GM23338 (cell line): ENCODE data around the gene TMEM175. TPM values are rescaled to one million over a fixed set of nuclear protein-coding genes. Genes with fewer than 3 reads are reported as not detected.

Experiments used
- ATAC-seq: fragments of 200-7000 bp; cut with Tn5 transposase; 3 replicates; pipeline ENCODE4 v1.9.1; 2020
- DNase-seq: peaks from one replicate; pipeline ENCODE4 v3.0.0-alpha.2; 2015; ENCODE audit warnings: low spot score
- H2AFZ ChIP-seq: fragments of 200-600 bp; sonication (generic); 2 replicates; pipeline ENCODE4 v1.8.0; 2016; ENCODE audit warnings: antibody characterized with exemption, mild to moderate bottlenecking, moderate library complexity
- H3F3A ChIP-seq: fragments of 200-600 bp; sonication (generic); replicated peaks from 2 replicates; pipeline ENCODE4 v1.8.0; 2017; ENCODE audit warnings: antibody characterized with exemption, mixed run types, low read depth
- H3K27ac ChIP-seq: fragments of 200-600 bp; sonication (generic); 2 replicates; pipeline ENCODE4 v1.6.1; 2016; ENCODE audit warnings: low read depth
- H3K27me3 ChIP-seq: fragments of 200-600 bp; sonication (generic); 2 replicates; pipeline ENCODE4 v1.8.0; 2016; ENCODE audit warnings: mild to moderate bottlenecking, mixed run types, moderate library complexity; ENCODE audit not compliant: insufficient read depth
- H3K36me3 ChIP-seq: fragments of 200-600 bp; sonication (generic); 2 replicates; pipeline ENCODE4 v1.8.0; 2016; ENCODE audit warnings: mild to moderate bottlenecking; ENCODE audit not compliant: insufficient read depth
- H3K4me1 ChIP-seq: fragments of 200-600 bp; sonication (generic); 2 replicates; pipeline ENCODE4 v1.8.0; 2016; ENCODE audit warnings: mild to moderate bottlenecking, moderate library complexity; ENCODE audit not compliant: insufficient read depth
- H3K4me2 ChIP-seq: fragments of 200-600 bp; sonication (generic); 2 replicates; pipeline ENCODE4 v1.7.1; 2017; ENCODE audit warnings: mixed run types
- H3K4me3 ChIP-seq: fragments of 200-600 bp; sonication (generic); 2 replicates; pipeline ENCODE4 v1.6.1; 2016; ENCODE audit warnings: mixed run types
- H3K79me2 ChIP-seq: fragments of 200-600 bp; sonication (generic); replicated peaks from 2 replicates; pipeline ENCODE4 v1.8.0; 2017; ENCODE audit warnings: mild to moderate bottlenecking; ENCODE audit not compliant: insufficient read depth
- H3K9me2 ChIP-seq: fragments of 200-600 bp; sonication (generic); 2 replicates; pipeline ENCODE4 v1.8.0; 2017; ENCODE audit not compliant: insufficient read depth
- H4K20me1 ChIP-seq: fragments of 200-600 bp; sonication (generic); replicated peaks from 2 replicates; pipeline ENCODE4 v1.8.0; 2017; ENCODE audit warnings: mild to moderate bottlenecking; ENCODE audit not compliant: insufficient read depth
- H3K27ac Mint-ChIP-seq: 2 replicates; pipeline ENCODE4 v1.8.0; 2020; ENCODE audit warnings: inconsistent platforms, mild to moderate bottlenecking, moderate library complexity, mixed read lengths
- H3K27me3 Mint-ChIP-seq: 3 replicates; pipeline ENCODE4 v1.8.0; 2022; ENCODE audit warnings: low read depth, mild to moderate bottlenecking, moderate library complexity, mixed read lengths, inconsistent platforms; ENCODE audit not compliant: insufficient read depth, poor library complexity
- H3K36me3 Mint-ChIP-seq: 3 replicates; pipeline ENCODE4 v1.8.0; 2021; ENCODE audit warnings: low read depth, mild to moderate bottlenecking, inconsistent platforms, moderate library complexity, mixed read lengths
- H3K4me1 Mint-ChIP-seq: 3 replicates; pipeline ENCODE4 v1.8.0; 2020; ENCODE audit warnings: mild to moderate bottlenecking, inconsistent platforms, mixed read lengths
- H3K4me3 Mint-ChIP-seq: 3 replicates; pipeline ENCODE4 v1.8.0; 2021; ENCODE audit warnings: moderate library complexity, mild to moderate bottlenecking, inconsistent platforms, mixed read lengths
- H3K9me3 Mint-ChIP-seq: 3 replicates; pipeline ENCODE4 v1.8.0; 2020; ENCODE audit warnings: moderate library complexity, mild to moderate bottlenecking, inconsistent platforms, mixed read lengths
- CREB1 ChIP-seq: fragments of 250-450 bp; sonication (Bioruptor Pico); IDR thresholded peaks from 2 replicates; pipeline ENCODE4 v1.5.0; 2020; ENCODE audit warnings: low read depth, mild to moderate bottlenecking, moderate library complexity
- CTCF ChIP-seq, 2 experiments: fragments of 200-600 bp in 1 of 2; sonication (generic) in 1 of 2; conservative IDR thresholded peaks; 2 replicates each; pipeline versions ENCODE4 v1.5.1 to v1.6.1; 2016 to 2017; ENCODE audit warnings: antibody characterized with exemption in 2 of 2, low read depth in 2 of 2, mild to moderate bottlenecking in 2 of 2, moderate library complexity in 1 of 2
- ETS1 ChIP-seq: IDR thresholded peaks from 2 replicates; pipeline ENCODE4 v1.6.1; 2016; ENCODE audit warnings: antibody characterized with exemption
- EZH2 ChIP-seq: fragments of 200-600 bp; sonication (generic); IDR thresholded peaks from one replicate; pipeline ENCODE4 v1.8.0; 2017; ENCODE audit warnings: antibody characterized with exemption, mild to moderate bottlenecking, low read depth; ENCODE audit not compliant: unreplicated experiment
- EZH2phosphoT487 ChIP-seq: fragments of 200-600 bp; sonication (generic); IDR thresholded peaks from one replicate; pipeline ENCODE4 v1.8.1; 2018; ENCODE audit warnings: antibody characterized with exemption; ENCODE audit not compliant: unreplicated experiment
- JUNB ChIP-seq: IDR thresholded peaks from one replicate; pipeline ENCODE4 v1.6.1; 2016; ENCODE audit warnings: antibody characterized with exemption; ENCODE audit not compliant: unreplicated experiment
- NANOG ChIP-seq: IDR thresholded peaks from 2 replicates; pipeline ENCODE4 v1.6.1; 2016; ENCODE audit warnings: antibody characterized with exemption, borderline replicate concordance
- POLR2AphosphoS5 ChIP-seq: IDR thresholded peaks from 2 replicates; pipeline ENCODE4 v1.6.1; 2016; ENCODE audit warnings: antibody characterized with exemption, low read depth
- REST ChIP-seq: IDR thresholded peaks from one replicate; pipeline ENCODE4 v1.6.1; 2018; ENCODE audit warnings: antibody characterized with exemption; ENCODE audit not compliant: unreplicated experiment
- STAT1 ChIP-seq: IDR thresholded peaks from one replicate; pipeline ENCODE4 v1.6.1; 2016; ENCODE audit warnings: antibody characterized with exemption; ENCODE audit not compliant: unreplicated experiment
- ZNF114 ChIP-seq: fragments of 250-450 bp; sonication (Bioruptor Pico); IDR thresholded peaks from 2 replicates; pipeline ENCODE4 v1.5.0; 2020; ENCODE audit warnings: mild to moderate bottlenecking, moderate library complexity
- ZNF331 ChIP-seq: fragments of 250-450 bp; sonication (Bioruptor Pico); IDR thresholded peaks from 2 replicates; pipeline ENCODE4 v1.5.0; 2020; ENCODE audit warnings: low read depth, mild to moderate bottlenecking, moderate library complexity
- ZNF462 ChIP-seq: fragments of 250-450 bp; sonication (Bioruptor Pico); IDR thresholded peaks from 2 replicates; pipeline ENCODE4 v1.5.0; 2020; ENCODE audit warnings: mild to moderate bottlenecking, moderate library complexity
- polyA plus RNA-seq: library from polyadenylated mRNA; unstranded; fragments of >200 nt; fragmentation: Nextera tagmentation; extraction: Ambion mirVana; gene quantifications from 2 replicates; pipeline ENCODE4 v1.2.1, GENCODE V29; 2016
- total RNA-seq: library from RNA; depleted of rRNA; stranded (reverse); fragments of >200 nt; shearing (Covaris generic); gene quantifications from 2 replicates; pipeline ENCODE4 v1.2.3, GENCODE V29; 2014

The TMEM175 gene
- total and polyA plus RNA-seq, 2 experiments from 2014 or later = 8.0 to 11.4 TPM

- TF ChIP-seq ETS1 (no peak), POLR2AphosphoS5 (no peak), JUNB (no peak), CTCF (conservative IDR thresholded peaks at IDR 0.05; ENCODE audit: low read depth in 2 of 2) (no peak), ZNF462 (CRISPR knock-in tag) (no peak), REST (no peak), EZH2 (no peak), ZNF331 (no peak), CREB1 (CRISPR knock-in tag) (no peak), ZNF114 (CRISPR knock-in tag) (no peak), NANOG (no peak), STAT1 (no peak), EZH2phosphoT487 (no peak)
- Mint-ChIP-seq H3K4me1 (peaks cover 13% of the 10 kb centered on the region), H3K27ac (no peak overlapping the region), H3K36me3 (peaks cover 26% of the 10 kb centered on the region), H3K27me3 (peaks cover 13% of the 10 kb centered on the region), H3K9me3 (peaks cover 6% of the 10 kb centered on the region), H3K4me3 (no peak overlapping the region)
- H3K9me2 ChIP-seq = no peaks in the 10 kb centered on the region
- H3K27ac ChIP-seq = no peak overlapping the region
- H3K4me1 ChIP-seq = peaks cover 2% of the 10 kb centered on the region; the same call in 1 of the 2 replicates
- H3K4me2 ChIP-seq = no peak overlapping the region
- H2AFZ ChIP-seq = no peak overlapping the region
- no peaks in the 10 kb centered on the region for H4K20me1 ChIP-seq
- no peaks in the 10 kb centered on the region for H3K27me3 ChIP-seq
- H3K36me3 ChIP-seq = no peaks in the 10 kb centered on the region
- H3K4me3 ChIP-seq = no peak overlapping the region
- 0 out of 2 replicates have a peak, but pooled peaks cover 6% of the 10 kb centered on the region for H3F3A ChIP-seq
- no peak for ATAC-seq
- no peak for DNase-seq
- H3K79me2 ChIP-seq = peaks cover 10% of the 10 kb centered on the region; the same call in 1 of the 2 replicates
Observed at GRCh38 chr4:907691-908425, 24.4 kb upstream of the TMEM175 start.
